ENCODE results near the gene ABCB11.

ABCB11 gene

GRCh38 chr2:168913495-168913894 lies 117.6 kb downstream of the ABCB11 start:
- no peak for TF ChIP-seq CTCF (IDR thresholded peaks at IDR 0.05; ENCODE audit: low read depth, low read length, missing control alignments)
- no peak overlapping the region for H3K4me3 ChIP-seq (replicated peaks; ENCODE audit: low read depth, low read length)

GRCh38 chr2:168912901-168913369 lies 118.2 kb downstream of the ABCB11 start:
- DNase-seq (ENCODE audit: extremely low read depth, low read depth), result no peak
- TF ChIP-seq CTCF (IDR thresholded peaks at IDR 0.05; ENCODE audit: low read depth, low read length, missing control alignments), result no peak
- H3K4me3 ChIP-seq (replicated peaks; ENCODE audit: low read depth, low read length), result 0 out of 2 replicates have a peak overlapping the region, but pooled peaks have one; percentile 7

More at GRCh38 chr2:168913495-168913894, 117.6 kb downstream of the ABCB11 start:
- no peak for DNase-seq (ENCODE audit: extremely low read depth, low read depth)

GRCh38 chr2:168912466-168912865 lies 118.7 kb downstream of the ABCB11 start:
- H3K4me3 ChIP-seq (replicated peaks; ENCODE audit: low read depth, low read length), result no peak overlapping the region
- DNase-seq (ENCODE audit: extremely low read depth, low read depth), result no peak
- no peak for TF ChIP-seq CTCF (IDR thresholded peaks at IDR 0.05; ENCODE audit: low read depth, low read length, missing control alignments)

- no peak overlapping the region for H3K4me3 ChIP-seq (replicated peaks; ENCODE audit: low read depth, low read length)
- no peak for TF ChIP-seq CTCF (IDR thresholded peaks at IDR 0.05; ENCODE audit: low read depth, low read length, missing control alignments)
- no peak for DNase-seq (ENCODE audit: extremely low read depth, low read depth)
Observed at GRCh38 chr2:168910330-168910729, 120.8 kb downstream of the ABCB11 start.

GRCh38 chr2:168907940-168908662 lies 123.0 kb downstream of the ABCB11 start:
- H3K4me3 ChIP-seq (replicated peaks; ENCODE audit: low read depth, low read length), result no peak overlapping the region
- TF ChIP-seq CTCF (IDR thresholded peaks at IDR 0.05; ENCODE audit: low read depth, low read length, missing control alignments), result no peak
- DNase-seq (ENCODE audit: extremely low read depth, low read depth), result no peak

GRCh38 chr2:168904358-168904757 lies 126.8 kb downstream of the ABCB11 start:
- no peak for DNase-seq (ENCODE audit: extremely low read depth, low read depth)
- no peak overlapping the region for H3K4me3 ChIP-seq (replicated peaks; ENCODE audit: low read depth, low read length)
- no peak for TF ChIP-seq CTCF (IDR thresholded peaks at IDR 0.05; ENCODE audit: low read depth, low read length, missing control alignments)

Data from HFF-Myc (cell line).